K562 (cell line): Measurements from ENCODE around the gene ALDH6A1. TPM values are rescaled to one million over a fixed set of nuclear protein-coding genes. Genes with fewer than 3 reads are reported as not detected.
A peak's percentile ranks its signal among the peaks of the same experiment; 100 is the strongest.

Experiments used
- BDP1 ChIP-seq: IDR thresholded peaks from 3 replicates; pipeline ENCODE4 v1.6.1; 2011; ENCODE audit not compliant: insufficient read length, insufficient read depth
- CHD4 ChIP-seq: fragments of 200-600 bp; sonication (generic); IDR thresholded peaks from 3 replicates; pipeline ENCODE4 v1.6.1; 2012; ENCODE audit warnings: low read depth, mild to moderate bottlenecking, mixed read lengths, low read length, inconsistent platforms; ENCODE audit not compliant: insufficient read depth, insufficient replicate concordance, poor library complexity, severe bottlenecking
- CSDE1 ChIP-seq, 2 experiments: fragments of 450-650 bp; IDR thresholded peaks; 2 replicates each; pipeline ENCODE4 v1.6.1; 2016; ENCODE audit warnings: mild to moderate bottlenecking in 1 of 2
- CTBP1 ChIP-seq: fragments of 450-650 bp; IDR thresholded peaks from 2 replicates; pipeline ENCODE4 v1.6.1; 2016; ENCODE audit warnings: borderline replicate concordance
- FOSL1 ChIP-seq: fragments of 200-800 bp; sonication (Bioruptor generic); conservative IDR thresholded peaks from 2 replicates; pipeline ENCODE4 v1.6.1; 2016; ENCODE audit warnings: missing genetic modification characterization, missing compliant biosample characterization
- FOXM1 ChIP-seq, 2 experiments: fragments of 450-650 bp in 1 of 2; sonication (generic) in 1 of 2; formaldehyde crosslinking in 1 of 2; IDR thresholded peaks; 2 replicates each; pipeline versions ENCODE4 v1.6.1 to v1.9.0; 2017 to 2022; ENCODE audit warnings: low read depth in 2 of 2, mild to moderate bottlenecking in 2 of 2, missing genetic modification reagents in 1 of 2, moderate library complexity in 1 of 2
- GATAD2B ChIP-seq: fragments of 450-650 bp; IDR thresholded peaks from 2 replicates; pipeline ENCODE4 v1.6.1; 2017; ENCODE audit warnings: mild to moderate bottlenecking, borderline replicate concordance
- HDAC1 ChIP-seq, 2 experiments: fragments of 450-650 bp; IDR thresholded peaks; 2 replicates each; pipeline ENCODE4 v1.6.1; 2016 to 2017; ENCODE audit warnings: inconsistent platforms in 1 of 2, mild to moderate bottlenecking in 1 of 2, moderate library complexity in 1 of 2
- HDAC3 ChIP-seq: fragments of 450-650 bp; IDR thresholded peaks from 2 replicates; pipeline ENCODE4 v1.6.1; 2018; ENCODE audit warnings: borderline replicate concordance, mild to moderate bottlenecking, moderate library complexity; ENCODE audit not compliant: partially characterized antibody
- HLTF ChIP-seq: fragments of 450-650 bp; IDR thresholded peaks from 2 replicates; pipeline ENCODE4 v1.6.1; 2016
- HMGN3 ChIP-seq: IDR thresholded peaks from 2 replicates; pipeline ENCODE4 v1.6.1; 2011; ENCODE audit warnings: borderline replicate concordance, low read depth, mild to moderate bottlenecking, mixed read lengths, low read length; ENCODE audit not compliant: insufficient read length; ENCODE audit errors: extremely low read depth
- HNRNPUL1 ChIP-seq: fragments of 200-400 bp; formaldehyde crosslinking; IDR thresholded peaks from 2 replicates; pipeline ENCODE4 v1.6.1; 2017; ENCODE audit warnings: low read length
- MAFF ChIP-seq: IDR thresholded peaks from 2 replicates; pipeline ENCODE4 v1.6.1; 2012; ENCODE audit warnings: low read length, improper control_type of control experiment
- MCM5 ChIP-seq: fragments of 450-650 bp; IDR thresholded peaks from 2 replicates; pipeline ENCODE4 v1.6.1; 2016; ENCODE audit warnings: low read depth
- MECOM ChIP-seq: fragments of 250-450 bp; sonication (Bioruptor Pico); IDR thresholded peaks from 2 replicates; pipeline ENCODE4 v1.8.0; 2022; ENCODE audit warnings: inconsistent platforms
- MYNN ChIP-seq, 2 experiments: sonication (generic); formaldehyde crosslinking in 1 of 2; IDR thresholded peaks; 2 replicates each; pipeline versions ENCODE4 v1.5.0 to v1.6.1; 2016 to 2020; ENCODE audit warnings: antibody characterized with exemption in 1 of 2, missing genetic modification reagents in 1 of 2
- PHF21A ChIP-seq: fragments of 450-650 bp; IDR thresholded peaks from 2 replicates; pipeline ENCODE4 v1.6.1; 2017; ENCODE audit warnings: low read depth, borderline replicate concordance
- SETDB1 ChIP-seq: IDR thresholded peaks from one replicate; pipeline ENCODE4 v1.6.1; 2012; ENCODE audit warnings: low read length, control low read depth, inconsistent platforms
- SIN3B ChIP-seq: fragments of 450-650 bp; IDR thresholded peaks from 2 replicates; pipeline ENCODE4 v1.6.1; 2017; ENCODE audit warnings: low read depth, mild to moderate bottlenecking, moderate library complexity
- SREBF1 ChIP-seq: fragments of 150-350 bp; IDR thresholded peaks from 2 replicates; pipeline ENCODE4 v1.6.1; 2014; ENCODE audit warnings: antibody characterized with exemption, low read depth, low read length, borderline replicate concordance
- ZNF197 ChIP-seq: fragments of 200-800 bp; sonication (Bioruptor generic); IDR thresholded peaks from 2 replicates; pipeline ENCODE4 v1.6.1; 2016; ENCODE audit warnings: low read depth, missing genetic modification characterization, missing compliant biosample characterization
- ZNF584 ChIP-seq: fragments of 200-800 bp; sonication (Bioruptor generic); IDR thresholded peaks from 2 replicates; pipeline ENCODE4 v1.6.1; 2016; ENCODE audit warnings: low read depth, mild to moderate bottlenecking, missing genetic modification characterization, missing compliant biosample characterization
- ZNF79 ChIP-seq: fragments of 250-450 bp; sonication (Bioruptor Pico); IDR thresholded peaks from 2 replicates; pipeline ENCODE4 v1.4.0; 2020; ENCODE audit warnings: low read depth, mild to moderate bottlenecking, moderate library complexity
- polyA plus RNA-seq, 8 experiments: library from polyadenylated mRNA; depleted of rRNA in 4 of 8; stranded (reverse) in 5 of 8; unstranded in 3 of 8; fragments of >200 nt; fragmentation: Nextera tagmentation in 2 of 8; fragmentation: Illumina TruSeq in 1 of 8; extraction: Ambion mirVana in 2 of 8; extraction: Trizol in 1 of 8; gene quantifications; 2 replicates each; pipeline versions ENCODE4 v1.2.1 to v1.2.3, GENCODE V29; 2011 to 2014; ENCODE audit warnings: inconsistent platforms in 1 of 8, missing spikeins in 1 of 8
- total RNA-seq, 7 experiments: library from RNA; depleted of rRNA in 6 of 7; stranded (reverse); fragments of >200 nt in 6 of 7; fragmentation: Illumina TruSeq in 2 of 7; extraction: Trizol in 2 of 7; gene quantifications; 2 replicates each; pipeline versions ENCODE4 v1.2.1 to v1.2.3, GENCODE V29; 2011 to 2021; ENCODE audit warnings: low replicate concordance in 1 of 7
- TF ChIP-seq, protein P1 (sequence below): fragments of 250-450 bp; sonication (Bioruptor Pico); IDR thresholded peaks from 2 replicates; pipeline ENCODE4 v1.4.0; 2020

Gene ALDH6A1
- total and polyA plus RNA-seq, 9 of the 15 experiments (the other 6 are each of a cell fraction or from before 2014, with no cell fraction given): 3.1 to 11.5 (median 4.6) TPM

- TF ChIP-seq ZNF79 (CRISPR knock-in tag) (no peak), HLTF (no peak), CHD4 (no peak), CSDE1 (IDR thresholded peaks at IDR 0.05) (no peak), CTBP1 (peak; percentile 75; the same call in 1 of the 2 replicates), PHF21A (no peak), SIN3B (no peak; the same call in 1 of the 2 replicates), HNRNPUL1 (no peak), SETDB1 (no peak), MCM5 (no peak), FOXM1 (IDR thresholded peaks at IDR 0.05; ENCODE audit: low read depth) (no peak), FOXM1 (CRISPR knock-in tag; IDR thresholded peaks at IDR 0.05; ENCODE audit: low read depth) (0 out of 2 replicates have a peak, but pooled peaks have one; percentile 74), HDAC1 (IDR thresholded peaks at IDR 0.05) (no peak), FOSL1 (no peak), ZNF197 (CRISPR knock-in tag) (no peak), ZNF584 (CRISPR knock-in tag) (no peak), MYNN (IDR thresholded peaks at IDR 0.05) (no peak), MYNN (CRISPR knock-in tag; IDR thresholded peaks at IDR 0.05) (no peak), MAFF (no peak), HDAC3 (no peak), HMGN3 (peak; percentile 88), MECOM (CRISPR knock-in tag) (no peak), BDP1 (no peak), GATAD2B (peak; percentile 84), SREBF1 (no peak)
- TF ChIP-seq, protein P1, sequence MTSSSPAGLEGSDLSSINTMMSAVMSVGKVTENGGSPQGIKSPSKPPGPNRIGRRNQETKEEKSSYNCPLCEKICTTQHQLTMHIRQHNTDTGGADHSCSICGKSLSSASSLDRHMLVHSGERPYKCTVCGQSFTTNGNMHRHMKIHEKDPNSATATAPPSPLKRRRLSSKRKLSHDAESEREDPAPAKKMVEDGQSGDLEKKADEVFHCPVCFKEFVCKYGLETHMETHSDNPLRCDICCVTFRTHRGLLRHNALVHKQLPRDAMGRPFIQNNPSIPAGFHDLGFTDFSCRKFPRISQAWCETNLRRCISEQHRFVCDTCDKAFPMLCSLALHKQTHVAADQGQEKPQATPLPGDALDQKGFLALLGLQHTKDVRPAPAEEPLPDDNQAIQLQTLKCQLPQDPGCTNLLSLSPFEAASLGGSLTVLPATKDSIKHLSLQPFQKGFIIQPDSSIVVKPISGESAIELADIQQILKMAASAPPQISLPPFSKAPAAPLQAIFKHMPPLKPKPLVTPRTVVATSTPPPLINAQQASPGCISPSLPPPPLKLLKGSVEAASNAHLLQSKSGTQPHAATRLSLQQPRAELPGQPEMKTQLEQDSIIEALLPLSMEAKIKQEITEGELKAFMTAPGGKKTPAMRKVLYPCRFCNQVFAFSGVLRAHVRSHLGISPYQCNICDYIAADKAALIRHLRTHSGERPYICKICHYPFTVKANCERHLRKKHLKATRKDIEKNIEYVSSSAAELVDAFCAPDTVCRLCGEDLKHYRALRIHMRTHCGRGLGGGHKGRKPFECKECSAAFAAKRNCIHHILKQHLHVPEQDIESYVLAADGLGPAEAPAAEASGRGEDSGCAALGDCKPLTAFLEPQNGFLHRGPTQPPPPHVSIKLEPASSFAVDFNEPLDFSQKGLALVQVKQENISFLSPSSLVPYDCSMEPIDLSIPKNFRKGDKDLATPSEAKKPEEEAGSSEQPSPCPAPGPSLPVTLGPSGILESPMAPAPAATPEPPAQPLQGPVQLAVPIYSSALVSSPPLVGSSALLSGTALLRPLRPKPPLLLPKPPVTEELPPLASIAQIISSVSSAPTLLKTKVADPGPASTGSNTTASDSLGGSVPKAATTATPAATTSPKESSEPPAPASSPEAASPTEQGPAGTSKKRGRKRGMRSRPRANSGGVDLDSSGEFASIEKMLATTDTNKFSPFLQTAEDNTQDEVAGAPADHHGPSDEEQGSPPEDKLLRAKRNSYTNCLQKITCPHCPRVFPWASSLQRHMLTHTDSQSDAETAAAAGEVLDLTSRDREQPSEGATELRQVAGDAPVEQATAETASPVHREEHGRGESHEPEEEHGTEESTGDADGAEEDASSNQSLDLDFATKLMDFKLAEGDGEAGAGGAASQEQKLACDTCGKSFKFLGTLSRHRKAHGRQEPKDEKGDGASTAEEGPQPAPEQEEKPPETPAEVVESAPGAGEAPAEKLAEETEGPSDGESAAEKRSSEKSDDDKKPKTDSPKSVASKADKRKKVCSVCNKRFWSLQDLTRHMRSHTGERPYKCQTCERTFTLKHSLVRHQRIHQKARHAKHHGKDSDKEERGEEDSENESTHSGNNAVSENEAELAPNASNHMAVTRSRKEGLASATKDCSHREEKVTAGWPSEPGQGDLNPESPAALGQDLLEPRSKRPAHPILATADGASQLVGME (CRISPR knock-in tag): no peak
Measured at GRCh38 chr14:74018586-74019407, 65.5 kb downstream of the ALDH6A1 start, which contains the start of the genes BBOF1 and ENTPD5 (continued).
